HG03135 (cell line): Measurements from ENCODE around the gene BANP.
"Not testable (repeated sequence)": the region's sequence is repeated elsewhere in the genome, so short reads cannot be mapped to it uniquely, and the experiment has no call there.

Source experiments
- ATAC-seq: cut with Tn5 transposase; IDR thresholded peaks from one replicate; pipeline ENCODE4 v1.9.1; 2021; ENCODE audit warnings: mild to moderate bottlenecking, moderate library complexity; ENCODE audit not compliant: unreplicated experiment

The BANP gene

GRCh38 chr16:88026964-88027938 is 76.0 kb downstream of the BANP start:
- no peak for ATAC-seq

GRCh38 chr16:88028177-88028930 is 77.1 kb downstream of the BANP start:
- ATAC-seq, result not testable (repeated sequence)

GRCh38 chr16:88030498-88030897 is 79.3 kb downstream of the BANP start:
- ATAC-seq, result no peak

- not testable (repeated sequence) for ATAC-seq
These were observed 79.7 kb downstream of the BANP start for GRCh38 chr16:88030961-88031360.

- not testable (repeated sequence) for ATAC-seq
These were observed 81.9 kb downstream of the BANP start for GRCh38 chr16:88033003-88033740.

- no peak for ATAC-seq
These were observed 83.5 kb downstream of the BANP start for GRCh38 chr16:88034770-88035169.

- ATAC-seq, result no peak
These were observed 84.1 kb downstream of the BANP start for GRCh38 chr16:88035292-88035691.

GRCh38 chr16:88035884-88036639 is 84.8 kb downstream of the BANP start:
- not testable (repeated sequence) for ATAC-seq

- not testable (repeated sequence) for ATAC-seq
These were observed 85.4 kb downstream of the BANP start for GRCh38 chr16:88036640-88036996.

- ATAC-seq, result not testable (repeated sequence)
These were observed 86.1 kb downstream of the BANP start for GRCh38 chr16:88037359-88037758.

GRCh38 chr16:88037876-88038525 is 86.8 kb downstream of the BANP start:
- not testable (repeated sequence) for ATAC-seq

- ATAC-seq, result not testable (repeated sequence)
These were observed 87.3 kb downstream of the BANP start for GRCh38 chr16:88038526-88038908.

GRCh38 chr16:88039591-88039990 is 88.4 kb downstream of the BANP start:
- no peak for ATAC-seq

- ATAC-seq, result not testable (repeated sequence)
These were observed 89.1 kb downstream of the BANP start for GRCh38 chr16:88040196-88040876.

GRCh38 chr16:88040877-88041244 is 89.6 kb downstream of the BANP start:
- not testable (repeated sequence) for ATAC-seq

GRCh38 chr16:88041506-88041905 is 90.3 kb downstream of the BANP start:
- not testable (repeated sequence) for ATAC-seq

GRCh38 chr16:88041986-88042562 is 90.8 kb downstream of the BANP start:
- not testable (repeated sequence) for ATAC-seq

GRCh38 chr16:88043208-88043910 is 92.1 kb downstream of the BANP start:
- not testable (repeated sequence) for ATAC-seq
